Measurements from ENCODE around the gene NEK3.

NEK3 gene

DNA sequence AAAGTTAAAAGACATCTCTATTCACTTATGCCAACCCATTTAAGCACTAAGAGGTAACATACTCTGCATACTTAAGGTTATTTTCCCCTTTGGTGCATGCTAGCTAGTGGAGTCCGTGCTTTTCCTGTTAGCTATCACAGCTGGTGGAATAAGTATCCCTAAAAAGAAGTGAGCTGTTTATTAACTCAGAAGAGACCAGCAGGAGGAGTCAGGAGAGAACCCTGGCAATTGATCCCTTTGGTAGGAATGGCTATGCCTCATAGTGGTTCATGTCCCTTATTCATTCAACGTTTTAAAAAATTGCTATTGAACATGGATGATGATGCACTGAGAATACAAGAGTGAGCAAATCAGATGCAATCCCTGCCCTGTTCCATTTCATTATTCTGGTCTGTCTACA, 18.1 kb downstream of the NEK3 start:
- no peaks in the 10 kb centered on the region for H3K27me3 ChIP-seq
- no peak overlapping the region for H3K4me3 ChIP-seq (ENCODE audit: low read depth in 1 of 2, low read length in 1 of 2)
- no peaks in the 10 kb centered on the region for H3K4me1 ChIP-seq (ENCODE audit: control insufficient read depth in 1 of 2, insufficient read depth in 1 of 2, low read depth in 1 of 2, low read length in 1 of 2)
- H3K27ac ChIP-seq, result no peak overlapping the region
- no peaks in the 10 kb centered on the region for H3K9me3 ChIP-seq
- H3K36me3 ChIP-seq, result no peaks in the 10 kb centered on the region
- no peak for TF ChIP-seq CTCF (IDR thresholded peaks at IDR 0.05)

DNA sequence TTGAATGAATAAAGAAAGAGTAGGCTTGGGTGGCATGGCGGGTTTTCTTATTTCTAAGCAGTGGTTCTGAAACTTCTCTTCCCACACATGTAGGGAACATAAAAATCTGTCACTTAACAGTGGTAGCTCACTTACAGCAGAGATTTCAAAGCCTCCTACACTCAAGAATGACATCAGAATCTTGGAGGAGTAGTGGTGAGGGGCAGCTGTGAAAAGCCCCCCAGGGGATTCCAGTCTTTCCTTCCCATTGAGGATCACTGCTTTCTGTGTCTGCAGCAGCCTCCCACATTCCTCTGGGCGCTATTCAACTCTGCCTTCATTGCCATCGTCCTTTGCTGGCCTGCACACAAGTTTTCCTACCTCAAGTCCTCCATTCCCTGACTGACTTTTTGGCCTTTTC, 21.9 kb downstream of the NEK3 start:
- TF ChIP-seq CTCF (IDR thresholded peaks at IDR 0.05), result no peak
- peaks cover 6% of the 10 kb centered on the region for H3K36me3 ChIP-seq
- H3K27me3 ChIP-seq, result no peaks in the 10 kb centered on the region
- no peak overlapping the region for H3K4me3 ChIP-seq (ENCODE audit: low read depth in 1 of 2, low read length in 1 of 2)
- no peaks in the 10 kb centered on the region for H3K9me3 ChIP-seq
- no peaks in the 10 kb centered on the region for H3K4me1 ChIP-seq (ENCODE audit: control insufficient read depth in 1 of 2, insufficient read depth in 1 of 2, low read depth in 1 of 2, low read length in 1 of 2)
- no peak overlapping the region for H3K27ac ChIP-seq

DNA sequence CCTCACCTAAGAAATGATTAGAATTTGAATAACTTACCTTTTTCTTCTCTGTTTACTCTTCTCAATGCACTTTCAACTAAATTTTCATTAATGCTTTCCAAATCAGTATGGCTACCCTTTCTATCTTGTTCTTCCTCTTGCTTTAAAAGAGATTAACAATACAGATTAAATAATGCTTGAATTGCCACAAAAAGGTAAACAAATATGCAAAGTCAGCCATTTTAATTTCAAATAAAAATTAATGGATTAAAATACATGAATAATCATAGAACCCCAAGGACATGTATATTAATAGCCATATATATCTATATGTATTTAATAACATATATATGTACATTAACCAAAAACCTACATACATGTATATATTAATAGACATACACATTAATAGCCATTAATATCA, 22.6 kb downstream of the NEK3 start:
- Histone ChIP-seq H3K4me3 (ENCODE audit: low read depth in 1 of 2, low read length in 1 of 2) (no peak overlapping the region), H3K27ac (no peak overlapping the region), H3K4me1 (ENCODE audit: control insufficient read depth in 1 of 2, insufficient read depth in 1 of 2, low read depth in 1 of 2, low read length in 1 of 2) (no peaks in the 10 kb centered on the region), H3K27me3 (no peaks in the 10 kb centered on the region), H3K9me3 (no peaks in the 10 kb centered on the region), H3K36me3 (peaks cover 6% of the 10 kb centered on the region)
- no peak for TF ChIP-seq CTCF (IDR thresholded peaks at IDR 0.05)

GRCh38 chr13:52130641-52131040, 28.8 kb downstream of the NEK3 start:
- peaks cover 22% of the 10 kb centered on the region for H3K27me3 ChIP-seq
- no peak overlapping the region for H3K27ac ChIP-seq
- H3K9me3 ChIP-seq, result no peaks in the 10 kb centered on the region
- peaks cover 6% of the 10 kb centered on the region for H3K36me3 ChIP-seq
- TF ChIP-seq CTCF (IDR thresholded peaks at IDR 0.05), result no peak
- H3K4me3 ChIP-seq (ENCODE audit: low read depth in 1 of 2, low read length in 1 of 2), result no peak overlapping the region
- H3K4me1 ChIP-seq (ENCODE audit: control insufficient read depth in 1 of 2, insufficient read depth in 1 of 2, low read depth in 1 of 2, low read length in 1 of 2), result peaks cover 16 to 21% of the 10 kb centered on the region in 2 experiments

- Histone ChIP-seq H3K4me1 (ENCODE audit: control insufficient read depth in 1 of 2, insufficient read depth in 1 of 2, low read depth in 1 of 2, low read length in 1 of 2) (peaks cover 16 to 21% of the 10 kb centered on the region in 2 experiments), H3K27ac (no peak within 1 kb of the TSS), H3K4me3 (ENCODE audit: low read depth in 1 of 2, low read length in 1 of 2) (peak within 1 kb of the TSS; percentile 50 to 75), H3K27me3 (peaks cover 23% of the 10 kb centered on the region), H3K36me3 (peaks cover 6% of the 10 kb centered on the region), H3K9me3 (no peaks in the 10 kb centered on the region)
- TF ChIP-seq CTCF (IDR thresholded peaks at IDR 0.05), result peak; percentile 57
Observed at GRCh38 chr13:52128714-52129700, 30.4 kb downstream of the NEK3 start, which contains the start of gene NEK5. Gene NEK5 (minus strand): TSS chr13:52129073. CDS start chr13:52127482, 1,591 bp downstream.
